GM12864 (cell line): ENCODE measurements around the gene RDX.
A peak's percentile ranks its signal among the peaks of the same experiment; 100 is the strongest.
"Not testable (repeated sequence)": the region's sequence is repeated elsewhere in the genome, so short reads cannot be mapped to it uniquely, and the experiment has no call there.

Experiments used
- DNase-seq: peaks from one replicate; pipeline ENCODE4 v3.0.0-alpha.2; 2011; ENCODE audit warnings: low read depth
- H3K4me3 ChIP-seq: 2 replicates; pipeline ENCODE4 v1.5.1; 2011; ENCODE audit warnings: mild to moderate bottlenecking, low read depth, low read length, control low read depth
- TF ChIP-seq, protein P1 (sequence below): IDR thresholded peaks from 2 replicates; pipeline ENCODE4 v1.5.1; 2011; ENCODE audit warnings: low read depth, mild to moderate bottlenecking, moderate library complexity, low read length, control low read depth, inconsistent platforms; ENCODE audit errors: missing control alignments

The RDX gene

DNA sequence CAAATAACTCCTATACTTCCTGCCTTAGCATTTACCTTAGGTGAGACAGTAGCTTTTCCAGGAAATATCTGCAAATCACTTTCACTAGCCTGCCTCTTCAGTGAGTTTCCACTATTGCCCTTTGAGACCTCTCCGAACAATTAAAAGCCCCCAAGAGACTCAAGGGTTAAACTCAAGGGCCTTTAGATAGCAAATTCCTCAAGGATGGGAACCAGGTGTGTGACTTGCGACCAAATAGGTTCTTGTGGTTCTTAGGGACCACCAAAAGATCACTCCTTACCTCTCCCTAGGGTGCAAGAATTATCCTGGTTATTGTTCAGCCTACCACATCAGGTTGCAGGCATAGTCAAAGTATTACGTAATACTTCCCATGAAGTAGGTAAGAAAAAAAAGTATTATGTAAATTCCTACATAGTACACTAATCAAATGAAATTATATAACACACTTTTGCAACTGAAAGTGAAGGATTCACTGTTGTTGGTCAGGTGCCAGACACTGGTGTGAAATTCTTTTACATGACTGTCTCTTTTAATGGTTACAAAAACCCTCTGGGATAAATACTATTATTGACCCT lies 1.4 kb upstream of the RDX start:
- no peak overlapping the region for H3K4me3 ChIP-seq
- TF ChIP-seq, protein P1, sequence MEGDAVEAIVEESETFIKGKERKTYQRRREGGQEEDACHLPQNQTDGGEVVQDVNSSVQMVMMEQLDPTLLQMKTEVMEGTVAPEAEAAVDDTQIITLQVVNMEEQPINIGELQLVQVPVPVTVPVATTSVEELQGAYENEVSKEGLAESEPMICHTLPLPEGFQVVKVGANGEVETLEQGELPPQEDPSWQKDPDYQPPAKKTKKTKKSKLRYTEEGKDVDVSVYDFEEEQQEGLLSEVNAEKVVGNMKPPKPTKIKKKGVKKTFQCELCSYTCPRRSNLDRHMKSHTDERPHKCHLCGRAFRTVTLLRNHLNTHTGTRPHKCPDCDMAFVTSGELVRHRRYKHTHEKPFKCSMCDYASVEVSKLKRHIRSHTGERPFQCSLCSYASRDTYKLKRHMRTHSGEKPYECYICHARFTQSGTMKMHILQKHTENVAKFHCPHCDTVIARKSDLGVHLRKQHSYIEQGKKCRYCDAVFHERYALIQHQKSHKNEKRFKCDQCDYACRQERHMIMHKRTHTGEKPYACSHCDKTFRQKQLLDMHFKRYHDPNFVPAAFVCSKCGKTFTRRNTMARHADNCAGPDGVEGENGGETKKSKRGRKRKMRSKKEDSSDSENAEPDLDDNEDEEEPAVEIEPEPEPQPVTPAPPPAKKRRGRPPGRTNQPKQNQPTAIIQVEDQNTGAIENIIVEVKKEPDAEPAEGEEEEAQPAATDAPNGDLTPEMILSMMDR, result no peak
- DNase-seq, result no peak

DNA sequence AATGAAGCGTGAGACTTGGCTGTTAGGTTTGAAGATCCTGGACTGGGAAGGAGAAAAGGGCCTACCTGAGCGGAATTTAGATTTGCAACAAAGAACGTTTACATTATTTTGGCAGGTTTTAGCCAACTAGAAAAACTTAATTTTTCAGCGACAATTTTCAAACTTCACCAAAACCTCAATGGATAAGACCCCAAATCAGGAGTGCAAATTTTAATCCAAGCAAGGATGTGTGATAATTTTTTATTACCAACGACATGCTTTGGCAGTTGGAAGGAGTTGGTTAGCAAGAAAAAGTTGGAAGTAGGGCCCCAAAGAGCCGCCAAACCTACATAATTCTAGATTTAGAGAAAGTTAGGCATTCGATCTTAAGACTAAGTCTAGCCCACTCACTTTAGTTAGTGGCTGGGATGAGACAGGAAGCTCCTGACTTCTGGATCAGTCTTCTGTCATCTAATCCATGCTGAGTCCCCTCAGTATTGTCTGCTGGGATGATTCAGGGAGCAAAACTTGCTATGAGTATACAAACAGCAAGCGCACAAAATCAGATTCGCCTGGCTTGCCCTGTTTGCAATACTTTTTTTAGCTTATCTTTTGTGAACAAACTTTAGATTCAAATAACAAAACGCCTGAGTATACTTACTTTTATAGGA lies 787 bp upstream of the RDX start:
- TF ChIP-seq, protein P1, result no peak
- no peak for DNase-seq
- H3K4me3 ChIP-seq, result peak overlapping the region; percentile 69

DNA sequence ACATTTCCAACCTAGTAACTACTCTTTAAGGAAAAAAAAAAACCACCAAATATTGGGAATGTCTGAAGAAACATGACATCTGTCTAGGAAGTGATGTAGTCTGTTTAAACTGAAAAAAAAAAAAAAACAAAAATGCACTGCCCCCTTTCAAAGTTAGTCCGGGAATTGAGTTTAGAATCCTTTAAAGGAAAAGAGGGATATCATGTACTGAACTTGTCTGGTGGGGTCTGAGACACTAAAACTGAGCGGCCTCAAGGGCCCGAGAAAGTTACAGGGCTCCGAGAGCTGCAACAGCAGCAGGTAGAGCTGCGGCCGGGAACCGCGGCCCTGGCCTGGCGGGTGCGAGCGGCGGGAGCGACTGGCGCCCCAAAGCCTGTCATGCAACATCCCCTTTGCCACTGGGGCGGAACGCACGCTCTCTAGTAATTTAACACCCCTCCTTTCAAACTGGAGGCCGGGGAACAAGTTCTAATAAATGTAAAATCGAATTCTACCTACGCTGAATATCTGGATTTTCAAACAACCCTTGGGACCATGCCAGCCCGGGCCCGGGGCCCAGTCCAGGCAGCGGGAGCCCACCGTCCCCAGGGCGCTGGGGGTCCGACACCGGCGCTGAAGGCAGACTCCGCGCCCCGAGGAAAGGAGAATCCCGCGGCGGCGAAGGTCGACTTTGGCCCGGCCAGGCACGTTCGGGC lies 736 bp downstream of the RDX start:
- peak overlapping the region; percentile 69 for H3K4me3 ChIP-seq
- TF ChIP-seq, protein P1, result no peak
- DNase-seq, result peak; percentile 53

DNA sequence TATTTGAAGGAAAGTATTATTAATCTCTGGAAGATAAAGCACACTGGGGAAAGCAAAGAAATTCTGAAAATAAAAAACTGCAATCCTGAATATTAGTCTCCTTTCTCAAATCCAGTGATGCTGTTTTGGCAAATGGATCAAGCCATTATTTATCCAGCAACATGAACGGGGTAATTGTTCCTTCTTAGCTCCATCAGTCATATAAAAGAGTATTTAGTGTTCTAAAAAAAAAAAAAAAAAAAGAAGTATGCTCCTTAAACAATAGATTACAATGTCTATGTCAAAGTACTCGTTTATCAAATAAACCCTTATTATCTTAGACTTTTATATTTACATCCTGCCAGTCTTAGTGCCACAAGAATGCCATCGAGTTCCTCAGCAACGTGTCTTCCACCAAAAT lies 1.3 kb downstream of the RDX start:
- peak overlapping the region; percentile 69 for H3K4me3 ChIP-seq
- DNase-seq, result no peak
- TF ChIP-seq, protein P1, result no peak

DNA sequence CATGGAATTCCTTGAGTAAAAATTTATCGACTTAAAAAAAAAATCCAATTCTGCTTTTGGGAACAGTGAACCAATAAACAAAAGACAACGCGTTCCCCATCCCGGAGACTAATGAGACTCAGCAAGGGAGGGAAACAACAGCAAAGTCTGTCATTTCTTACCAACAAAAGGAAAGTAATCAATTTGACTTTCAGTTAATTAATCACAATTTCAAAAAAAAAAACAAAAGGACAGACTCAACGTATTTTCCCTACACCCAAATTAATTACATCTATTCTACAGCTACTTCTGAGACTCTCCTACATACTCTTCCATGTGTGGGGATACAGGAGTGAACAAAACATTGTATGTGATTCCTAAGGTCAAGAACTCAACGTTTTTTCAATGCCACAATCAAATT lies 1.9 kb downstream of the RDX start:
- DNase-seq, result no peak
- H3K4me3 ChIP-seq, result peak overlapping the region; percentile 69
- TF ChIP-seq, protein P1, result no peak

DNA sequence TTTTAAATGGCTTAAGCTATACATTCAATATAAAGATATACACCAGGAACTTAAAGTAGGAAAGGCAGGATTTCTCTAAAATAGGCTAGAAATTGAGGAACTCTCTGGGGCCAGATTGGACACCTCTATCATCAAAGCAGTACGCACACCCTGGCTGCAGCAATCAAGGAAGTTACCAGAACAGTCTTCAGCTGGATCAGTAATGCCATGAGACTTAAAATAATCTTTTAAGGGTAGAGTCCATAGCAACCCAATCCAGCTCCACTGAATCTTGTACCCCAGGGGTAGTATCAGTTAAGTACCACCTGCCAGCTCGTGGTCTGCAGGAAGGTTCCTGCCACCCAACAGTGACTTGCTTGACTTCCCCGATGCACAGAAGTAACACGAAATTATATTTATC lies 3.0 kb downstream of the RDX start:
- peak overlapping the region; percentile 32 for H3K4me3 ChIP-seq
- TF ChIP-seq, protein P1, result no peak
- DNase-seq, result no peak

DNA sequence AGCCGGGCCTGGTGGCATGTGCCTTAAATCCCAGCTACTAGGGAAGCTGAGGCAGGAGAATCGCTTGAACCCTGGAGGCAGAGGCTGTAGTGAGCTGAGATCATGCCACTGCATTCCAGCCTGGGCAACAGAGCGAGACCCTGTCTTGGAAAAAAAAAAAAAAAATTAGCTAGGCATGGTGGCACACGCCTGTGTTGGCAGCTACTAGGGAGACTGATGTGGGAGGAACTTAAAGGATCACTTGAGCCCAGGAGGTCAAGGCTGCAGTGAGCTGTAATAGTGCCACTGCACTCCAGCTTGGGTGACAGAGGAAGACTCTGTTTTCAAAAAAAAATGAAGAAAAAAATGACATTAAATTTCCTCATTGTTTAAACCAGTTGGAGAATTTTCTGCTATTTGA lies 4.3 kb downstream of the RDX start:
- not testable (repeated sequence) for DNase-seq, H3K4me3 ChIP-seq
